HepG2 (cell line): ENCODE data around the gene GJD3. TPM values are rescaled to one million over a fixed set of nuclear protein-coding genes. Genes with fewer than 3 reads are reported as not detected.

Experiments used
- ARHGAP35 ChIP-seq: sonication (generic); formaldehyde crosslinking; IDR thresholded peaks from 2 replicates; pipeline ENCODE4 v1.9.0; 2022; ENCODE audit warnings: mild to moderate bottlenecking, inconsistent platforms, moderate library complexity, missing genetic modification reagents, borderline replicate concordance
- ATF1 ChIP-seq: IDR thresholded peaks from 2 replicates; pipeline ENCODE4 v1.6.1; 2016; ENCODE audit warnings: mild to moderate bottlenecking, control low read depth
- CEBPB ChIP-seq: IDR thresholded peaks from 2 replicates; pipeline ENCODE4 v1.6.1; 2011; ENCODE audit warnings: low read depth, low read length, improper control_type of control experiment, borderline replicate concordance
- FOXK2 ChIP-seq: fragments of 450-650 bp; IDR thresholded peaks from 2 replicates; pipeline ENCODE4 v1.6.1; 2016
- MTA3 ChIP-seq: sonication (generic); formaldehyde crosslinking; IDR thresholded peaks from 2 replicates; pipeline ENCODE4 v1.4.0; 2020; ENCODE audit warnings: missing genetic modification reagents
- NFATC3 ChIP-seq: sonication (generic); formaldehyde crosslinking; IDR thresholded peaks from 2 replicates; pipeline ENCODE4 v1.5.1; 2020; ENCODE audit warnings: mild to moderate bottlenecking, missing genetic modification reagents
- NR2C2 ChIP-seq: sonication (generic); formaldehyde crosslinking; IDR thresholded peaks from 2 replicates; pipeline ENCODE4 v1.4.0; 2020; ENCODE audit warnings: missing genetic modification reagents, mild to moderate bottlenecking, moderate library complexity, borderline replicate concordance
- REXO4 ChIP-seq: sonication (generic); formaldehyde crosslinking; IDR thresholded peaks from 2 replicates; pipeline ENCODE4 v1.8.0; 2022; ENCODE audit warnings: missing genetic modification reagents, mild to moderate bottlenecking, borderline replicate concordance
- TRIM22 ChIP-seq: fragments of 450-650 bp; IDR thresholded peaks from 2 replicates; pipeline ENCODE4 v1.6.1; 2017
- ZBTB14 ChIP-seq: sonication (generic); formaldehyde crosslinking; IDR thresholded peaks from 2 replicates; pipeline ENCODE4 v1.4.0; 2020; ENCODE audit warnings: missing genetic modification reagents
- ZNF101 ChIP-seq: sonication (generic); formaldehyde crosslinking; IDR thresholded peaks from 2 replicates; pipeline ENCODE4 v1.4.0; 2020; ENCODE audit warnings: mild to moderate bottlenecking, low read depth, missing genetic modification reagents, borderline replicate concordance
- ZNF235 ChIP-seq: sonication (generic); formaldehyde crosslinking; IDR thresholded peaks from 2 replicates; pipeline ENCODE4 v1.8.1; 2023; ENCODE audit warnings: mild to moderate bottlenecking, missing genetic modification reagents, borderline replicate concordance
- ZNF263 ChIP-seq: sonication (generic); formaldehyde crosslinking; IDR thresholded peaks from 2 replicates; pipeline ENCODE4 v1.4.0; 2020; ENCODE audit warnings: missing genetic modification reagents
- ZNF414 ChIP-seq: sonication (generic); formaldehyde crosslinking; IDR thresholded peaks from 2 replicates; pipeline ENCODE4 v1.5.0; 2020; ENCODE audit warnings: missing genetic modification reagents
- ZNF772 ChIP-seq: sonication (generic); formaldehyde crosslinking; IDR thresholded peaks from 2 replicates; pipeline ENCODE4 v1.5.0; 2020; ENCODE audit warnings: mild to moderate bottlenecking, missing genetic modification reagents
- polyA plus RNA-seq, 8 experiments: library from polyadenylated mRNA; depleted of rRNA in 3 of 8; stranded (reverse) in 7 of 8; unstranded in 1 of 8; fragments of >200 nt; fragmentation: Illumina TruSeq in 4 of 8; extraction: Trizol in 4 of 8; gene quantifications; 2 replicates each; pipeline versions ENCODE4 v1.2.1 to v1.2.3, GENCODE V29; 2011 to 2016; ENCODE audit warnings: low read depth in 4 of 8, missing spikeins in 1 of 8, mixed read lengths in 1 of 8; ENCODE audit not compliant: insufficient read depth in 1 of 8
- total RNA-seq, 5 experiments: library from RNA; depleted of rRNA; stranded (reverse); fragments of >200 nt; fragmentation: Illumina TruSeq; extraction: Trizol; gene quantifications; 2 replicates each; pipeline ENCODE4 v1.2.3, GENCODE V29; 2016; ENCODE audit warnings: low read depth in 1 of 5
- TF ChIP-seq, protein P1 (sequence below): sonication (generic); formaldehyde crosslinking; conservative IDR thresholded peaks from 2 replicates; pipeline ENCODE4 v1.4.0; 2020; ENCODE audit warnings: missing genetic modification reagents
- TF ChIP-seq, protein P2 (sequence below): sonication (generic); formaldehyde crosslinking; IDR thresholded peaks from 2 replicates; pipeline ENCODE4 v1.4.0; 2020; ENCODE audit warnings: missing genetic modification reagents
- TF ChIP-seq, protein P3 (sequence below): sonication (generic); formaldehyde crosslinking; IDR thresholded peaks from 2 replicates; pipeline ENCODE4 v1.4.0; 2020; ENCODE audit warnings: missing genetic modification reagents

Gene GJD3
- total and polyA plus RNA-seq, 2 of the 13 experiments (the other 11 are each of a cell fraction or from before 2014, with no cell fraction given) = not detected

DNA sequence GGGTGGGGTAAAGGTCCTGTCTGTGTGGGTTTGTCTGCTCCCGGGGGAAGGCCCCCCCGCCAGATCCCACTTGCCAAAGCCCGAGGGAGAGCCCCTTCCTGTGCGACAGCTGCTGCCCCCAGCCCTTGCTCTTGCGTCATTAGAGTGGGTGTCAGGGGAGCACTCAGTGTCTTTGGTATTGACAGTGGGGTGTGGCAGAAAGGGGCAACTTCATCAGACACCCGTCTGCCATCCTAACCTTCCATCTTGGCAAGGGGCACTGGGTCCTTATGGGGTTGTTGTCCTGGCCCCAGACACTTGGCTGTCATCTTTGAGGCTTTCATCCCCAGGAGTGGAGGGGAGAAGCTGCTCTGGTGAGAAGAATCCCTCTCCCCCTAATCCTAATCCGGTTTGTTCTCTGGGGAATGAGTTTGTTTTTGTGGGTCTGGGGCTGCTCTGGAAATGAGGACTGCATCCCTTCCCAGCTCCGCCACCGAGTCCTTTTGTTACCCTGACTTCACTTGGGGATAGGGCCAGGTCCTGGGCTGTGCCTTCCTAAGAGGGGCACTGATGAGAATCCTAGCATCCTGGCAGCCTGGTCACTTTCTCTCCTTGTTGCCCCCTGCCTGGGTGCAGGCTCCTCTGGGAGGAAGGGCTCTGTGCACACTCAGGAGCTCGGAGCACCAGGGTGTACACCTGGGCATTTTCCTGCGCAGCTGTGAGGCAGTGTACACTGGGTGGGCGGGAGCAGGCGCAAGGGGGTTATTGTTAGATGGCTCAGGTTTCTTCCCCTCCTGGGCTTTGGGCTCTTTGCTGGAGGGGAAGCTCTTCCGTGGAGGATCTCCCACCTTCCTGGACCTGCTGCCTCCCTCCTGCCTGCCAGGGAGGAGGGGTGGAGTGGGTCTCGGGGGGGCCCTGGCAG, 21.1 kb downstream of the GJD3 start (continued):
- TF ChIP-seq, protein P1, sequence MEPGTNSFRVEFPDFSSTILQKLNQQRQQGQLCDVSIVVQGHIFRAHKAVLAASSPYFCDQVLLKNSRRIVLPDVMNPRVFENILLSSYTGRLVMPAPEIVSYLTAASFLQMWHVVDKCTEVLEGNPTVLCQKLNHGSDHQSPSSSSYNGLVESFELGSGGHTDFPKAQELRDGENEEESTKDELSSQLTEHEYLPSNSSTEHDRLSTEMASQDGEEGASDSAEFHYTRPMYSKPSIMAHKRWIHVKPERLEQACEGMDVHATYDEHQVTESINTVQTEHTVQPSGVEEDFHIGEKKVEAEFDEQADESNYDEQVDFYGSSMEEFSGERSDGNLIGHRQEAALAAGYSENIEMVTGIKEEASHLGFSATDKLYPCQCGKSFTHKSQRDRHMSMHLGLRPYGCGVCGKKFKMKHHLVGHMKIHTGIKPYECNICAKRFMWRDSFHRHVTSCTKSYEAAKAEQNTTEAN = no peak
- TF ChIP-seq REXO4 = no peak
- no peak for TF ChIP-seq ATF1
- no peak for TF ChIP-seq ZNF235 (CRISPR knock-in tag)
- TF ChIP-seq NFATC3 (CRISPR knock-in tag) = no peak
- TF ChIP-seq ZNF263 = peak; percentile 79
- TF ChIP-seq ARHGAP35 (CRISPR knock-in tag) = no peak
- TF ChIP-seq FOXK2 = no peak
- TF ChIP-seq, protein P2, sequence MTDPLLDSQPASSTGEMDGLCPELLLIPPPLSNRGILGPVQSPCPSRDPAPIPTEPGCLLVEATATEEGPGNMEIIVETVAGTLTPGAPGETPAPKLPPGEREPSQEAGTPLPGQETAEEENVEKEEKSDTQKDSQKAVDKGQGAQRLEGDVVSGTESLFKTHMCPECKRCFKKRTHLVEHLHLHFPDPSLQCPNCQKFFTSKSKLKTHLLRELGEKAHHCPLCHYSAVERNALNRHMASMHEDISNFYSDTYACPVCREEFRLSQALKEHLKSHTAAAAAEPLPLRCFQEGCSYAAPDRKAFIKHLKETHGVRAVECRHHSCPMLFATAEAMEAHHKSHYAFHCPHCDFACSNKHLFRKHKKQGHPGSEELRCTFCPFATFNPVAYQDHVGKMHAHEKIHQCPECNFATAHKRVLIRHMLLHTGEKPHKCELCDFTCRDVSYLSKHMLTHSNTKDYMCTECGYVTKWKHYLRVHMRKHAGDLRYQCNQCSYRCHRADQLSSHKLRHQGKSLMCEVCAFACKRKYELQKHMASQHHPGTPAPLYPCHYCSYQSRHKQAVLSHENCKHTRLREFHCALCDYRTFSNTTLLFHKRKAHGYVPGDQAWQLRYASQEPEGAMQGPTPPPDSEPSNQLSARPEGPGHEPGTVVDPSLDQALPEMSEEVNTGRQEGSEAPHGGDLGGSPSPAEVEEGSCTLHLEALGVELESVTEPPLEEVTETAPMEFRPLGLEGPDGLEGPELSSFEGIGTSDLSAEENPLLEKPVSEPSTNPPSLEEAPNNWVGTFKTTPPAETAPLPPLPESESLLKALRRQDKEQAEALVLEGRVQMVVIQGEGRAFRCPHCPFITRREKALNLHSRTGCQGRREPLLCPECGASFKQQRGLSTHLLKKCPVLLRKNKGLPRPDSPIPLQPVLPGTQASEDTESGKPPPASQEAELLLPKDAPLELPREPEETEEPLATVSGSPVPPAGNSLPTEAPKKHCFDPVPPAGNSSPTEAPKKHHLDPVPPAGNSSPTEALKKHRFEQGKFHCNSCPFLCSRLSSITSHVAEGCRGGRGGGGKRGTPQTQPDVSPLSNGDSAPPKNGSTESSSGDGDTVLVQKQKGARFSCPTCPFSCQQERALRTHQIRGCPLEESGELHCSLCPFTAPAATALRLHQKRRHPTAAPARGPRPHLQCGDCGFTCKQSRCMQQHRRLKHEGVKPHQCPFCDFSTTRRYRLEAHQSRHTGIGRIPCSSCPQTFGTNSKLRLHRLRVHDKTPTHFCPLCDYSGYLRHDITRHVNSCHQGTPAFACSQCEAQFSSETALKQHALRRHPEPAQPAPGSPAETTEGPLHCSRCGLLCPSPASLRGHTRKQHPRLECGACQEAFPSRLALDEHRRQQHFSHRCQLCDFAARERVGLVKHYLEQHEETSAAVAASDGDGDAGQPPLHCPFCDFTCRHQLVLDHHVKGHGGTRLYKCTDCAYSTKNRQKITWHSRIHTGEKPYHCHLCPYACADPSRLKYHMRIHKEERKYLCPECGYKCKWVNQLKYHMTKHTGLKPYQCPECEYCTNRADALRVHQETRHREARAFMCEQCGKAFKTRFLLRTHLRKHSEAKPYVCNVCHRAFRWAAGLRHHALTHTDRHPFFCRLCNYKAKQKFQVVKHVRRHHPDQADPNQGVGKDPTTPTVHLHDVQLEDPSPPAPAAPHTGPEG (CRISPR knock-in tag) = no peak
- TF ChIP-seq ZNF772 (CRISPR knock-in tag) = no peak
- TF ChIP-seq, protein P3, sequence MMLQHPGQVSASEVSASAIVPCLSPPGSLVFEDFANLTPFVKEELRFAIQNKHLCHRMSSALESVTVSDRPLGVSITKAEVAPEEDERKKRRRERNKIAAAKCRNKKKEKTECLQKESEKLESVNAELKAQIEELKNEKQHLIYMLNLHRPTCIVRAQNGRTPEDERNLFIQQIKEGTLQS (CRISPR knock-in tag) = no peak
- peak; percentile 33; the same call in 1 of the 2 replicates for TF ChIP-seq CEBPB
- no peak for TF ChIP-seq NR2C2 (CRISPR knock-in tag)
- TF ChIP-seq MTA3 (CRISPR knock-in tag) = no peak
- no peak for TF ChIP-seq TRIM22
- no peak for TF ChIP-seq ZNF414 (CRISPR knock-in tag)
- no peak for TF ChIP-seq ZNF101 (CRISPR knock-in tag)
- TF ChIP-seq ZBTB14 (CRISPR knock-in tag) = no peak
